ENCODE results near the gene M1AP. TPM values are rescaled to one million over a fixed set of nuclear protein-coding genes. Genes with fewer than 3 reads are reported as not detected.

Gene M1AP
- total RNA-seq, 1 experiment from 2014 or later = 0.36 TPM

- DNase-seq (ENCODE audit: low read depth) = peak; percentile 43
Observed at GRCh38 chr2:74525717-74526648, 122.1 kb downstream of the M1AP start, which contains the start of gene DQX1. TSS of gene DQX1 (minus strand) at chr2:74526231. CDS start at chr2:74525729, 502 bp downstream.

DNA sequence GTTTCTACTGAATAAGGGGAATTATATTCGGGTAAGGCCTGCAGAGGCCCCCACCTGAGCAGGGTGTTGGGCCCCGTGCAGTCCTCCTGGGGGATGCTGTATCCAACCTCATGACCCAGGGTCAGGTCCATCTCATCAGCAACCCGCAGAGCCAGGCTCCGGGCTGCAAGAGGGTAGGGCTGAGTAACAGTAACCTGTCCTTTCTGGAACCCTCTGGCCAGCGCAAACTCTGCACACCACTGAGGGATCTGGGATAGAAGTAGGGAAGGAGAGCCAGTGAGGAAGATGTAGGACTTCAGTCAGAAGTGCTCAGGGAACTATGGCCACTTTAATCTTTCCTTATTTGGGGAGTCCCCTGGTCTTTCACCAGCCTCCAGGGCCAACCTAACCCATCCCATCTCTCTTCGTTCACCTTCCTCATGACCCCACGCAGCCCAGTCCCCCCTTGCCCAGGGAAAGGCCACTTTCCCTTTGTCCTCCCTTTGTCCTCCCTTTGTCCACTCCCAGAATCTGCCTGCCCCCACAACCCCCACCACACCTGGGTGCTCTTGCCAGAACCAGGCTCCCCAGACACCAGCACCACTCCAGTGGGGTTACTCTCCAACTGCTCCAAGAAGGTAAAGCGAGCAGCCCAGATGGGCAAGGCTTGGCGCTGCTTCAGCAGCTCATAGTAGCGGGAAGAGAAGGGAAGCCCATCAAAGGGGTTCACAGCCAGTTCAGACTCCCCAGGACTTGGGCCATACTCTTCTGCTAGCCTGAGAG lies 123.0 kb downstream of the M1AP start:
- DNase-seq (ENCODE audit: low read depth) = no peak

GRCh38 chr2:74524005-74524404 lies 124.1 kb downstream of the M1AP start:
- no peak for DNase-seq (ENCODE audit: low read depth)

- no peak for DNase-seq (ENCODE audit: low read depth)
Observed at GRCh38 chr2:74522516-74522915, 125.6 kb downstream of the M1AP start.

DNA sequence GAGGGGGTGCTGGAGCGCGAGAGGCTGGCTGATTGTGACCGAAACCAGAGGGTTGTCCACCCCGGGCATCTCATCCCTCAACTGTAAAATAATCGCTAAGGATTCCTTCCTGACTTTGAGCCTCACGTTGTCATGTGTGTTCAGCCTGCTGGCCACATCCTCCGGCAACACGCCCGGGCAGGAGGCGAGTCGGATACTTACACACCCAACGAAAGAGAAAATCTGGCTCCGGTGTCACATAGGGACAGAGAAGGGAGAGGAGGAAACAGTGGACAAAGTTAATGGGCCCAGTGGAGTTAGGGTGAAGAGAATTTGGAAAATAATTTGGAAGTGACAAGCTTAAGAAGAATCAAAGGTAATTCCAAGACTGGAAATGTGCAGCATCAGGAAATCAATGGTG lies 131.5 kb downstream of the M1AP start:
- no peak for DNase-seq (ENCODE audit: low read depth)

DNA sequence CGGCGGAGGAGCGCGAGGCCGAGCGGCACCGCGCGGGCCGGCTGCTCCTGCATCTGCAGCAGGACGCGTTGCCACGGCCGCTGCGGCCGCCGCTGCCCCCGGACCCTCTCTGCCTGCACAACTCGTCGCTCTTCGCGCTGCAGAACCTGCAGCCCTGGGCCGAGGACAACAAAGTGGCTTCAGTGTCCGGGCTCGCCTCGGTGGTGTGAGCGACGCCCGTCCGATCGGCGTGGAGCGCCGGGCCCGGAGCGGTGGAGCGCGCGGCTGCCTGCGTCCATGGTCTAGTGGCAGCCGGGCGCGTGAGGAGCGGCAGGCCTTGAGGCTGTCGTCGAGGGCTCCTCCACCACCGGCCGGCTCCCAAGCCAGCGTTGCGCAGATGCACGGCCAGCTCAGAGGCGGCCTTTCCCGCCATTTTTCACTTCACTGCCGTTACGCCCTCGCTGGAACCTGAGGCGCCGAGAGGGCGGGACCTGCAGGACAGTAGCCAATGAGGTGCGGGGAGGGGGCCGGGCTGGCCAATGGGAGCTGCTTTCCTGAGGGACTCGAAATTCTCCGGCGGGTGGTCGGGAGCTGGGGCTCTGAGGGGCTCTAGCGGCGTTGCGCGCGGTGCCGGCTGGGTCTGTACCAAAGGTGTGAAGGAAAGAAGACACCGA lies 132.0 kb downstream of the M1AP start:
- no peak for DNase-seq (ENCODE audit: low read depth)

- no peak for DNase-seq (ENCODE audit: low read depth)
Observed at GRCh38 chr2:74515271-74515980, 132.7 kb downstream of the M1AP start.

DNA sequence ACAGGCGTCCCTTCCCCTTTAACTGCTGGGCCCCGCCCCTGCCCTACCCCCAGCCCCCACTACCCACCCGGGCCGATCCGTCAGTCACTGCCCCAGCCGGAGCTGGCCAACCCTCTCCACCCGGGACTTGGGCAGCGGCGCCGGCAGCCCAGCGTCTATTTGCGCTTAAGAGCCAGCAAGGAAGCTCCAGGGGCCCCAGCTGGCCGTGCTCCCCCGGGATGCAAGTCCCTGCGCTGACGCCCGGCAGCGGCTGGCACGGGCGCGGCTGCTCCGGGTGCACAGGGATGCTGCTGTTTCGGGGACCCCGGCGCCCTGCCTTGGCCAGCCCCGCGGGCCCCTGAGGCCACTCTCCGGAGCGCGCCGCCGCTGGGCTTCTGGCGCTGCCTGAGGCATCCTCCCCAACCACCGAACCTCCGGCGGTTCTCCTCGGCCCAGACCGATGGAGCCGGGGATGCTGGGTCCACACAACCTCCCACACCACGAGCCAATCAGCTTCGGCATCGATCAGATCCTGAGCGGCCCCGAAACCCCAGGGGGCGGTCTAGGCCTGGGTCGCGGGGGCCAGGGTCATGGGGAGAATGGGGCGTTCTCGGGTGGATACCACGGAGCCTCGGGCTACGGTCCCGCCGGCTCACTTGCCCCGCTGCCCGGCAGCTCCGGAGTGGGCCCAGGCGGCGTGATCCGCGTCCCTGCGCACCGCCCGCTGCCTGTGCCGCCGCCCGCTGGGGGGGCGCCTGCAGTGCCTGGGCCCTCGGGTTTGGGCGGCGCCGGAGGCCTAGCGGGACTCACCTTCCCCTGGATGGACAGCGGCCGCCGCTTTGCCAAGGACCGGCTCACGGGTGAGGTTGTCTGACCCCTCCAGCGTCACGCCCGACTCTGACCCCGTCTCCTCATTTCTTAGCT lies 133.5 kb downstream of the M1AP start, which contains the start of gene TLX2:
Gene TLX2, plus strand, starts transcription at position 83 of the 903 bp plus-strand sequence. Its CDS starts 357 bp downstream, at position 440.
- DNase-seq (ENCODE audit: low read depth) = peak; percentile 65

DNA sequence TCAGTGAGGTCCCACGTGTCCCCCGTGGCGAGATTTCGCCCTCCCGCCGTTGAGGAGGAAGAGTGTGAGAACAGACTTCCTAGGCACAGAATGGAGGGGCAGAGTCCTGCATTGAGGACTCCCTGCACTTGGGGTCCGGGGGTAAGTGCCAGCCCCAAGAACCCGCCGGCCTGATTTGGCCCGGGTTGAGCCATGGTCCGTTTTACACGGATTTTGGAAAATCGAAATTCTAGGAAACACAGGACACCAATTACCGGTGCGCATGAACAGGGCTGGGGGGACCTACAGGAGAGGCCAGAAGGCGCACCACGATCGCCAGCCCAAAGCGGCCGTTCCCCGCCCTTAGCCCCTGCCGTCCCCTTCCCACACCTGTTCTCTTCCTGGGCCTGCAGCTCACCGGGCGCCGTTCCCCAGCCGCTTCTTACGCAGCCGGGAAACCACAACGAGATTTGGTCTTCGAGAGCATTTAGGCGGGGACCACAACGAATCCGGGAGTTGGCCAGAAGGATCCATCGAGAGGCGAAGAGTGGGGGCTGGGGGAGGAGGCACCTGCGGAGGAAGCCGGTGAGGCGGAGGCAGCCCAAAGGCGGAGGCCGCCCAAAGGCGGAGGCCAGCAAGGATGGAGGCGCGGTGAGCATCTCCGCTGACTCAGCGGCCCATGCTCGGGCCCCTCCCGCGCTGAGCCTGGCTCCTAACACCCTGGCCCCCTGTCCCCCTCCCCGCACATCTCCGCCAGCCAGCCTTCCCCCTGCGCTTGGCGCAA lies 134.3 kb downstream of the M1AP start:
- no peak for DNase-seq (ENCODE audit: low read depth)

GRCh38 chr2:74512744-74513604 lies 135.2 kb downstream of the M1AP start:
- DNase-seq (ENCODE audit: low read depth) = no peak

DNA sequence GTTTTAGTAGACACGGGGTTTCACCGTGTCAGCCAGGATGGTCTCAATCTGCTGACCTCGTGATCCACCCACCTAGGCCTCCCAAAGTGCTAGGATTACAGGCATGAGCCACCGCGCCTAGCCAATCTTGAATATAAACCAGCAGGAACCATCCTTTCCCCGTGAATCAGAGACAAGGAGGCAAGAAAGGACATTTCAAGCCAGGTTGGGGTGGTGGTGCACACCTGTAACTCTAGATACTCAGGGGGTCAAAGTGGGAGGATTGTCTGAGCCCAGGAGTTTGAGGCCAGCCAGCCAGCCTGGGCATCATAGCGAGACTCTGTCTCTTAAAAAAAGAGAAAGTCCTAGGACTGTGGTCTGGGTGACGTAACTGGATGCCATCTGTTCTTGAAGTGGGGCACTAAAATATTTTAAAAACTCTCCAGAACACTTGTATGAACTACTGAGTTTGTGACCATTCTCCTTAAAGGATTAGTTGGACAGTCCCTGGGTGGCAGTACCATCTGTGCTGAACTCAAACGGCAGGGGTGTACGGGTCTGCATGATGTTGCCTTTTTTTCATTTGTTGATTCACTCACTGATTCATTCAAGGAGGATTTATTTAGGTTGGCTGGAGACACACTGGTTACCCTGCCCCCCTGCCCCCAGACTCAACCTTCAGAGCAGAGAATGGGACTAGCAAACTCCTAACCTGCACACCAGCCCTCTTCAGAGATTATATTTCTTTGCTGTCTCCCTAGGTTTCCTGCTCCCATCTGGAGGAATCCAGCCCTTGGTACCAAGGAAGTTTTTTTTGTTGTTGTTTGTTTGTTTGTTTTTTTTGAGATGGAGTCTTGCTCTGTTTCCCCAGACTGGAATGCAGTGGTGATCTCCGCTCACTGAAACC lies 136.8 kb downstream of the M1AP start:
- no peak for DNase-seq (ENCODE audit: low read depth)

- DNase-seq (ENCODE audit: low read depth) = no peak
Observed at GRCh38 chr2:74510272-74510671, 137.9 kb downstream of the M1AP start.

DNA sequence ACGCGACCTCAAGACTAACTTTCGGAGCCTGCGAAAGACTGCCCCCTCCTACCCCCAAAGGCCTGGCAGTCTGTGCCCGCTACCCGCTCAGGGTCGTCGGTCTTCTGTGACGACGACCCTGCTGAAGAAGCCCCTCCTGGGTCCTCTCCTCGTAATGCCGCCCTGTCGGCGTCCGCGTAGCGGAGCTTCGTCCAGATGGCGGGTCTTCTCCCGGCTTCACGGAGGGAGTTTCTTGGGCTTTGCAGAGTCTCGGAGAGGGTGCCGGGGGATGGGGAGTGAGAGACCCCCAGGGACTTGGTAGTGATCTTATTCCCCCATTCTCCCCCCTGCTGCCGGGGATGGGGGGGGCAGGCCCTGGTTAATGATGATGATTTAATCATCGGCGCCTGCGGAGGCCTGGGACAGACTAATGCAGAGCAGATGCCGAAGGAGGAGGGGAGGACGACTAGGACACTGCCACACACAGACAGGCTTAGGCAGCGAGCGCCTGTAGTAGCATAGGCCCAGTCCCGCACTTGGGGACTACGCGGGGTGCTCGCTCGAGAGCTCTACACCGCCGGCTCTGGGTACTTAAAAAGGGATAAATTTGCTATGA lies 140.1 kb downstream of the M1AP start:
- DNase-seq (ENCODE audit: low read depth) = peak; percentile 80
